ENCODE measurements around the gene DHX35.

GRCh38 chr20:38945012-38945411 lies 17.1 kb upstream of the DHX35 start:
- TF ChIP-seq EZH2phosphoT487 (IDR thresholded peaks at IDR 0.05; ENCODE audit: unreplicated experiment) (no peak), CTCF (conservative IDR thresholded peaks at IDR 0.05; ENCODE audit: low read depth in 2 of 2) (no peak), EZH2 (IDR thresholded peaks at IDR 0.05; ENCODE audit: low read depth, unreplicated experiment) (no peak), POLR2AphosphoS5 (IDR thresholded peaks at IDR 0.05; ENCODE audit: low read depth) (no peak), CREB1 (CRISPR knock-in tag; IDR thresholded peaks at IDR 0.05; ENCODE audit: low read depth) (no peak)
